H1 (cell line): ENCODE data around the gene SH3GL2. TPM values are rescaled to one million over a fixed set of nuclear protein-coding genes. Genes with fewer than 3 reads are reported as not detected.

ENCODE experiments used
- CBX5 ChIP-seq: fragments of 300-800, 300-1000 bp; sonication (generic); IDR thresholded peaks from 2 replicates; pipeline ENCODE4 v1.7.1; 2016; ENCODE audit warnings: antibody characterized with exemption, low read length, low read depth
- polyA plus RNA-seq, 7 experiments: library from polyadenylated mRNA; depleted of rRNA in 3 of 7; stranded (reverse) in 5 of 7; unstranded in 2 of 7; fragments of >200 nt in 5 of 7; fragments of 200-250 nt in 2 of 7; gene quantifications; 1 replicate in 5 of 7; 2 replicates in 1 of 7; 4 replicates in 1 of 7; pipeline versions ENCODE4 v1.2.1 to v1.2.3, GENCODE V29; 2011 to 2013; ENCODE audit warnings: missing spikeins in 2 of 7, mixed read lengths in 2 of 7
- total RNA-seq: library from RNA; stranded (reverse); fragmentation: NEBNext Ultra II Directional; extraction: Animal tissue kit (Norgen Biotek cat#: 25700); gene quantifications from 2 replicates; pipeline ENCODE4 v1.2.1, GENCODE V29; 2021
- TF ChIP-seq, protein P1 (sequence below): fragments of 300-600 bp; sonication (generic); IDR thresholded peaks from 2 replicates; pipeline ENCODE4 v1.7.1; 2012; ENCODE audit warnings: low read length, moderate library complexity, mild to moderate bottlenecking, inconsistent platforms; ENCODE audit not compliant: insufficient replicate concordance

The SH3GL2 gene
- total and polyA plus RNA-seq, 2 of the 8 experiments (the other 6 are each of a cell fraction or from before 2014, with no cell fraction given), result 4.7 to 5.3 TPM

DNA sequence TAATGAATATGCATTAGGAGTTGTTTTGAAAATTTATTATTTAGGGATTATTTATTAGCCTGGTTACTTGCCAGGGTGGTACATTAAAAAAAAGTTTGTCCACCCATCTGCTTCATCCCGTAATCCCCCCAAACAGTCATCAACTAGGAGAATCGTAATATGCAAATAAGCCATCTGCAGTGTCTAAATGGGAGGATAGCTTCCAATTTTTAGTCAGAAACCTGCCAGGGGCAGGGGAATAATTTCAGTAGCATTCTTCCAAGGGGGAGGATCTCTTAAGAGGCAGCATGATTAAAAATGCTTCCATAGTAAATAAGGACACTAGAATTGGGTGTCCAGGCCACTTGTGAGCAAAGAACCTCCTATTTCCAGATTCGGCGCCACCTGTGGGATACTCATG, 43.3 kb downstream of the SH3GL2 start (continued):
- no peak for TF ChIP-seq CBX5
- TF ChIP-seq, protein P1, sequence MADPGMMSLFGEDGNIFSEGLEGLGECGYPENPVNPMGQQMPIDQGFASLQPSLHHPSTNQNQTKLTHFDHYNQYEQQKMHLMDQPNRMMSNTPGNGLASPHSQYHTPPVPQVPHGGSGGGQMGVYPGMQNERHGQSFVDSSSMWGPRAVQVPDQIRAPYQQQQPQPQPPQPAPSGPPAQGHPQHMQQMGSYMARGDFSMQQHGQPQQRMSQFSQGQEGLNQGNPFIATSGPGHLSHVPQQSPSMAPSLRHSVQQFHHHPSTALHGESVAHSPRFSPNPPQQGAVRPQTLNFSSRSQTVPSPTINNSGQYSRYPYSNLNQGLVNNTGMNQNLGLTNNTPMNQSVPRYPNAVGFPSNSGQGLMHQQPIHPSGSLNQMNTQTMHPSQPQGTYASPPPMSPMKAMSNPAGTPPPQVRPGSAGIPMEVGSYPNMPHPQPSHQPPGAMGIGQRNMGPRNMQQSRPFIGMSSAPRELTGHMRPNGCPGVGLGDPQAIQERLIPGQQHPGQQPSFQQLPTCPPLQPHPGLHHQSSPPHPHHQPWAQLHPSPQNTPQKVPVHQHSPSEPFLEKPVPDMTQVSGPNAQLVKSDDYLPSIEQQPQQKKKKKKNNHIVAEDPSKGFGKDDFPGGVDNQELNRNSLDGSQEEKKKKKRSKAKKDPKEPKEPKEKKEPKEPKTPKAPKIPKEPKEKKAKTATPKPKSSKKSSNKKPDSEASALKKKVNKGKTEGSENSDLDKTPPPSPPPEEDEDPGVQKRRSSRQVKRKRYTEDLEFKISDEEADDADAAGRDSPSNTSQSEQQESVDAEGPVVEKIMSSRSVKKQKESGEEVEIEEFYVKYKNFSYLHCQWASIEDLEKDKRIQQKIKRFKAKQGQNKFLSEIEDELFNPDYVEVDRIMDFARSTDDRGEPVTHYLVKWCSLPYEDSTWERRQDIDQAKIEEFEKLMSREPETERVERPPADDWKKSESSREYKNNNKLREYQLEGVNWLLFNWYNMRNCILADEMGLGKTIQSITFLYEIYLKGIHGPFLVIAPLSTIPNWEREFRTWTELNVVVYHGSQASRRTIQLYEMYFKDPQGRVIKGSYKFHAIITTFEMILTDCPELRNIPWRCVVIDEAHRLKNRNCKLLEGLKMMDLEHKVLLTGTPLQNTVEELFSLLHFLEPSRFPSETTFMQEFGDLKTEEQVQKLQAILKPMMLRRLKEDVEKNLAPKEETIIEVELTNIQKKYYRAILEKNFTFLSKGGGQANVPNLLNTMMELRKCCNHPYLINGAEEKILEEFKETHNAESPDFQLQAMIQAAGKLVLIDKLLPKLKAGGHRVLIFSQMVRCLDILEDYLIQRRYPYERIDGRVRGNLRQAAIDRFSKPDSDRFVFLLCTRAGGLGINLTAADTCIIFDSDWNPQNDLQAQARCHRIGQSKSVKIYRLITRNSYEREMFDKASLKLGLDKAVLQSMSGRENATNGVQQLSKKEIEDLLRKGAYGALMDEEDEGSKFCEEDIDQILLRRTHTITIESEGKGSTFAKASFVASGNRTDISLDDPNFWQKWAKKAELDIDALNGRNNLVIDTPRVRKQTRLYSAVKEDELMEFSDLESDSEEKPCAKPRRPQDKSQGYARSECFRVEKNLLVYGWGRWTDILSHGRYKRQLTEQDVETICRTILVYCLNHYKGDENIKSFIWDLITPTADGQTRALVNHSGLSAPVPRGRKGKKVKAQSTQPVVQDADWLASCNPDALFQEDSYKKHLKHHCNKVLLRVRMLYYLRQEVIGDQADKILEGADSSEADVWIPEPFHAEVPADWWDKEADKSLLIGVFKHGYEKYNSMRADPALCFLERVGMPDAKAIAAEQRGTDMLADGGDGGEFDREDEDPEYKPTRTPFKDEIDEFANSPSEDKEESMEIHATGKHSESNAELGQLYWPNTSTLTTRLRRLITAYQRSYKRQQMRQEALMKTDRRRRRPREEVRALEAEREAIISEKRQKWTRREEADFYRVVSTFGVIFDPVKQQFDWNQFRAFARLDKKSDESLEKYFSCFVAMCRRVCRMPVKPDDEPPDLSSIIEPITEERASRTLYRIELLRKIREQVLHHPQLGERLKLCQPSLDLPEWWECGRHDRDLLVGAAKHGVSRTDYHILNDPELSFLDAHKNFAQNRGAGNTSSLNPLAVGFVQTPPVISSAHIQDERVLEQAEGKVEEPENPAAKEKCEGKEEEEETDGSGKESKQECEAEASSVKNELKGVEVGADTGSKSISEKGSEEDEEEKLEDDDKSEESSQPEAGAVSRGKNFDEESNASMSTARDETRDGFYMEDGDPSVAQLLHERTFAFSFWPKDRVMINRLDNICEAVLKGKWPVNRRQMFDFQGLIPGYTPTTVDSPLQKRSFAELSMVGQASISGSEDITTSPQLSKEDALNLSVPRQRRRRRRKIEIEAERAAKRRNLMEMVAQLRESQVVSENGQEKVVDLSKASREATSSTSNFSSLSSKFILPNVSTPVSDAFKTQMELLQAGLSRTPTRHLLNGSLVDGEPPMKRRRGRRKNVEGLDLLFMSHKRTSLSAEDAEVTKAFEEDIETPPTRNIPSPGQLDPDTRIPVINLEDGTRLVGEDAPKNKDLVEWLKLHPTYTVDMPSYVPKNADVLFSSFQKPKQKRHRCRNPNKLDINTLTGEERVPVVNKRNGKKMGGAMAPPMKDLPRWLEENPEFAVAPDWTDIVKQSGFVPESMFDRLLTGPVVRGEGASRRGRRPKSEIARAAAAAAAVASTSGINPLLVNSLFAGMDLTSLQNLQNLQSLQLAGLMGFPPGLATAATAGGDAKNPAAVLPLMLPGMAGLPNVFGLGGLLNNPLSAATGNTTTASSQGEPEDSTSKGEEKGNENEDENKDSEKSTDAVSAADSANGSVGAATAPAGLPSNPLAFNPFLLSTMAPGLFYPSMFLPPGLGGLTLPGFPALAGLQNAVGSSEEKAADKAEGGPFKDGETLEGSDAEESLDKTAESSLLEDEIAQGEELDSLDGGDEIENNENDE, result no peak
- TF ChIP-seq, all 59 proteins: peak for 0
